ENCODE data around the gene ACOX3. TPM values are rescaled to one million over a fixed set of nuclear protein-coding genes. Genes with fewer than 3 reads are reported as not detected.

ACOX3 gene
- total RNA-seq, 1 experiment from 2014 or later, result 18.9 TPM

GRCh38 chr4:8332038-8332857, 108.3 kb downstream of the ACOX3 start:
- Histone ChIP-seq H3K27ac (no peak overlapping the region), H3K4me3 (no peak overlapping the region), H3K9me3 (replicated peaks) (no peaks in the 10 kb centered on the region), H3K36me3 (no peaks in the 10 kb centered on the region), H3K4me1 (replicated peaks) (no peaks in the 10 kb centered on the region), H3K27me3 (replicated peaks) (no peaks in the 10 kb centered on the region)
- DNase-seq (ENCODE audit: low read depth in 1 of 2, low spot score in 2 of 2), result no peak

GRCh38 chr4:8331575-8331955, 109.0 kb downstream of the ACOX3 start:
- no peak for DNase-seq (ENCODE audit: low read depth in 1 of 2, low spot score in 2 of 2)
- no peak overlapping the region for H3K4me3 ChIP-seq
- no peaks in the 10 kb centered on the region for H3K4me1 ChIP-seq (replicated peaks)
- H3K9me3 ChIP-seq (replicated peaks), result no peaks in the 10 kb centered on the region
- H3K27ac ChIP-seq, result no peak overlapping the region
- no peaks in the 10 kb centered on the region for H3K36me3 ChIP-seq
- H3K27me3 ChIP-seq (replicated peaks), result no peaks in the 10 kb centered on the region

- DNase-seq (ENCODE audit: low read depth in 1 of 2, low spot score in 2 of 2), result peak in 1 of 2 experiments; percentile 9
- Histone ChIP-seq H3K4me1 (replicated peaks) (no peaks in the 10 kb centered on the region), H3K4me3 (no peak overlapping the region), H3K36me3 (no peaks in the 10 kb centered on the region), H3K27me3 (replicated peaks) (no peaks in the 10 kb centered on the region), H3K27ac (no peak overlapping the region), H3K9me3 (replicated peaks) (no peaks in the 10 kb centered on the region)
Measured at GRCh38 chr4:8330821-8331574, 109.5 kb downstream of the ACOX3 start.

GRCh38 chr4:8329859-8330761, 110.4 kb downstream of the ACOX3 start:
- no peaks in the 10 kb centered on the region for H3K27me3 ChIP-seq (replicated peaks)
- no peaks in the 10 kb centered on the region for H3K9me3 ChIP-seq (replicated peaks)
- H3K36me3 ChIP-seq, result no peaks in the 10 kb centered on the region
- H3K4me3 ChIP-seq, result no peak overlapping the region
- no peak overlapping the region for H3K27ac ChIP-seq
- DNase-seq (ENCODE audit: low read depth in 1 of 2, low spot score in 2 of 2), result peak in 1 of 2 experiments; percentile 8
- H3K4me1 ChIP-seq (replicated peaks), result no peaks in the 10 kb centered on the region

- Histone ChIP-seq H3K4me1 (replicated peaks) (no peaks in the 10 kb centered on the region), H3K4me3 (no peak overlapping the region), H3K9me3 (replicated peaks) (no peaks in the 10 kb centered on the region), H3K27ac (no peak overlapping the region), H3K27me3 (replicated peaks) (no peaks in the 10 kb centered on the region), H3K36me3 (no peaks in the 10 kb centered on the region)
- no peak for DNase-seq (ENCODE audit: low read depth in 1 of 2, low spot score in 2 of 2)
Measured at GRCh38 chr4:8329560-8329858, 111.0 kb downstream of the ACOX3 start.

- Histone ChIP-seq H3K27ac (no peak overlapping the region), H3K4me1 (replicated peaks) (no peaks in the 10 kb centered on the region), H3K9me3 (replicated peaks) (no peaks in the 10 kb centered on the region), H3K4me3 (no peak overlapping the region), H3K27me3 (replicated peaks) (no peaks in the 10 kb centered on the region), H3K36me3 (no peaks in the 10 kb centered on the region)
- DNase-seq (ENCODE audit: low read depth in 1 of 2, low spot score in 2 of 2), result no peak
Measured at GRCh38 chr4:8328866-8329559, 111.5 kb downstream of the ACOX3 start.

GRCh38 chr4:8328456-8328855, 112.1 kb downstream of the ACOX3 start:
- H3K4me3 ChIP-seq, result no peak overlapping the region
- H3K27me3 ChIP-seq (replicated peaks), result no peaks in the 10 kb centered on the region
- DNase-seq (ENCODE audit: low read depth in 1 of 2, low spot score in 2 of 2), result no peak
- no peaks in the 10 kb centered on the region for H3K36me3 ChIP-seq
- H3K27ac ChIP-seq, result no peak overlapping the region
- H3K4me1 ChIP-seq (replicated peaks), result no peaks in the 10 kb centered on the region
- no peaks in the 10 kb centered on the region for H3K9me3 ChIP-seq (replicated peaks)

- H3K27ac ChIP-seq, result no peak overlapping the region
- H3K4me1 ChIP-seq (replicated peaks), result no peaks in the 10 kb centered on the region
- H3K36me3 ChIP-seq, result no peaks in the 10 kb centered on the region
- no peak overlapping the region for H3K4me3 ChIP-seq
- DNase-seq (ENCODE audit: low read depth in 1 of 2, low spot score in 2 of 2), result no peak
- H3K27me3 ChIP-seq (replicated peaks), result no peaks in the 10 kb centered on the region
- H3K9me3 ChIP-seq (replicated peaks), result no peaks in the 10 kb centered on the region
Measured at GRCh38 chr4:8326206-8326605, 114.3 kb downstream of the ACOX3 start.

GRCh38 chr4:8325291-8325973, 115.1 kb downstream of the ACOX3 start:
- DNase-seq (ENCODE audit: low read depth in 1 of 2, low spot score in 2 of 2), result peak in 1 of 2 experiments; percentile 9
- no peaks in the 10 kb centered on the region for H3K36me3 ChIP-seq

GRCh38 chr4:8324640-8325239, 115.8 kb downstream of the ACOX3 start:
- Histone ChIP-seq H3K4me1 (replicated peaks) (no peaks in the 10 kb centered on the region), H3K27ac (no peak overlapping the region), H3K36me3 (no peaks in the 10 kb centered on the region), H3K4me3 (no peak overlapping the region), H3K27me3 (replicated peaks) (no peaks in the 10 kb centered on the region), H3K9me3 (replicated peaks) (no peaks in the 10 kb centered on the region)
- peak in 1 of 2 experiments; percentile 4 for DNase-seq (ENCODE audit: low read depth in 1 of 2, low spot score in 2 of 2)

More at GRCh38 chr4:8325291-8325973, 115.1 kb downstream of the ACOX3 start:
- Histone ChIP-seq H3K4me1 (replicated peaks) (no peaks in the 10 kb centered on the region), H3K27ac (no peak overlapping the region), H3K27me3 (replicated peaks) (no peaks in the 10 kb centered on the region), H3K4me3 (no peak overlapping the region), H3K9me3 (replicated peaks) (no peaks in the 10 kb centered on the region)

GRCh38 chr4:8323947-8324555, 116.5 kb downstream of the ACOX3 start:
- Histone ChIP-seq H3K27ac (no peak overlapping the region), H3K9me3 (replicated peaks) (no peaks in the 10 kb centered on the region), H3K36me3 (no peaks in the 10 kb centered on the region), H3K27me3 (replicated peaks) (no peaks in the 10 kb centered on the region), H3K4me3 (no peak overlapping the region), H3K4me1 (replicated peaks) (no peaks in the 10 kb centered on the region)
- peak in 1 of 2 experiments; percentile 22 for DNase-seq (ENCODE audit: low read depth in 1 of 2, low spot score in 2 of 2)
